GM18873 (cell line): ENCODE results near the gene MAP3K7CL.
"Not testable (repeated sequence)": the region's sequence is repeated elsewhere in the genome, so short reads cannot be mapped to it uniquely, and the experiment has no call there.

ENCODE experiments used
- ATAC-seq: cut with Tn5 transposase; IDR thresholded peaks from one replicate; pipeline ENCODE4 v1.9.1; 2021; ENCODE audit warnings: mild to moderate bottlenecking, moderate library complexity, moderate number of reproducible peaks; ENCODE audit not compliant: unreplicated experiment, low FRiP score

The MAP3K7CL gene

GRCh38 chr21:29125979-29126378 is 4.5 kb upstream of the MAP3K7CL start:
- ATAC-seq, result no peak

GRCh38 chr21:29133241-29133640 is 2.8 kb downstream of the MAP3K7CL start:
- no peak for ATAC-seq

GRCh38 chr21:29133796-29134195 is 3.4 kb downstream of the MAP3K7CL start:
- ATAC-seq, result no peak

GRCh38 chr21:29135481-29135880 is 5.0 kb downstream of the MAP3K7CL start:
- ATAC-seq, result no peak

GRCh38 chr21:29136033-29136432 is 5.6 kb downstream of the MAP3K7CL start:
- ATAC-seq, result no peak

- no peak for ATAC-seq
These were observed 14.4 kb downstream of the MAP3K7CL start for GRCh38 chr21:29144736-29145353.

- no peak for ATAC-seq
These were observed 14.9 kb downstream of the MAP3K7CL start for GRCh38 chr21:29145354-29145782.

GRCh38 chr21:29145852-29146453 is 15.5 kb downstream of the MAP3K7CL start:
- no peak for ATAC-seq

- ATAC-seq, result no peak
These were observed 16.3 kb downstream of the MAP3K7CL start for GRCh38 chr21:29146726-29147125.

- no peak for ATAC-seq
These were observed 18.1 kb downstream of the MAP3K7CL start for GRCh38 chr21:29148530-29148929.

- ATAC-seq, result no peak
These were observed 19.5 kb downstream of the MAP3K7CL start for GRCh38 chr21:29149808-29150425.

- no peak for ATAC-seq
These were observed 21.5 kb downstream of the MAP3K7CL start for GRCh38 chr21:29151931-29152330.

- no peak for ATAC-seq
These were observed 22.5 kb downstream of the MAP3K7CL start for GRCh38 chr21:29152916-29153315.

- no peak for ATAC-seq
These were observed 23.8 kb downstream of the MAP3K7CL start for GRCh38 chr21:29154270-29154669.

GRCh38 chr21:29155118-29155932 is 24.9 kb downstream of the MAP3K7CL start:
- no peak for ATAC-seq

- no peak for ATAC-seq
These were observed 25.5 kb downstream of the MAP3K7CL start for GRCh38 chr21:29155933-29156260.

- ATAC-seq, result no peak
These were observed 26.6 kb downstream of the MAP3K7CL start for GRCh38 chr21:29157080-29157479.

GRCh38 chr21:29159842-29160241 is 29.4 kb downstream of the MAP3K7CL start:
- no peak for ATAC-seq

- not testable (repeated sequence) for ATAC-seq
These were observed 32.4 kb downstream of the MAP3K7CL start for GRCh38 chr21:29162825-29163224.

GRCh38 chr21:29163341-29164115 is 33.1 kb downstream of the MAP3K7CL start:
- ATAC-seq, result no peak
